Measurements from ENCODE around the gene NCKAP5.

DNA sequence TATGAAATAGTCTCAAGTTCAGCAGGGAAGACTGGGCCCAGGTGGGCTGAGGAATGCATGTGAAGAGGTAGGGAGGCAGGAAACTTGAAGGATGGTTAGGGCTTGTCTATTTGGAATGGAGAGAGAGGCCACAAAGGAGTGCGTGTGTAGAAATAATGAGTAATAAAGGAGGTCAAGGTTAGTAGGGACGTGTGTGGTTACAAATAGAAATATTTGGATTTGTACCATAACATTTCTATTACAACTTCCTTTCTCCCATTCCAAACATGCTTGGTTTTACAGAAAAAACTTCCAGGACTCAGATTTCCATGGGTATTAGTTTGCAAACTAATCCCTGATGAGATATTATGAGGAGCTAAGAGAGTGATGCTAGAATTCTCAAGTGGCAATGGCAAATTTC is 280.6 kb downstream of the NCKAP5 start:
- no peak for TF ChIP-seq POLR2AphosphoS5 (IDR thresholded peaks at IDR 0.05; ENCODE audit: low read depth, low read length)
- TF ChIP-seq TAF1 (IDR thresholded peaks at IDR 0.05; ENCODE audit: borderline replicate concordance, insufficient read depth, low read length) = no peak
- TF ChIP-seq, protein P1, sequence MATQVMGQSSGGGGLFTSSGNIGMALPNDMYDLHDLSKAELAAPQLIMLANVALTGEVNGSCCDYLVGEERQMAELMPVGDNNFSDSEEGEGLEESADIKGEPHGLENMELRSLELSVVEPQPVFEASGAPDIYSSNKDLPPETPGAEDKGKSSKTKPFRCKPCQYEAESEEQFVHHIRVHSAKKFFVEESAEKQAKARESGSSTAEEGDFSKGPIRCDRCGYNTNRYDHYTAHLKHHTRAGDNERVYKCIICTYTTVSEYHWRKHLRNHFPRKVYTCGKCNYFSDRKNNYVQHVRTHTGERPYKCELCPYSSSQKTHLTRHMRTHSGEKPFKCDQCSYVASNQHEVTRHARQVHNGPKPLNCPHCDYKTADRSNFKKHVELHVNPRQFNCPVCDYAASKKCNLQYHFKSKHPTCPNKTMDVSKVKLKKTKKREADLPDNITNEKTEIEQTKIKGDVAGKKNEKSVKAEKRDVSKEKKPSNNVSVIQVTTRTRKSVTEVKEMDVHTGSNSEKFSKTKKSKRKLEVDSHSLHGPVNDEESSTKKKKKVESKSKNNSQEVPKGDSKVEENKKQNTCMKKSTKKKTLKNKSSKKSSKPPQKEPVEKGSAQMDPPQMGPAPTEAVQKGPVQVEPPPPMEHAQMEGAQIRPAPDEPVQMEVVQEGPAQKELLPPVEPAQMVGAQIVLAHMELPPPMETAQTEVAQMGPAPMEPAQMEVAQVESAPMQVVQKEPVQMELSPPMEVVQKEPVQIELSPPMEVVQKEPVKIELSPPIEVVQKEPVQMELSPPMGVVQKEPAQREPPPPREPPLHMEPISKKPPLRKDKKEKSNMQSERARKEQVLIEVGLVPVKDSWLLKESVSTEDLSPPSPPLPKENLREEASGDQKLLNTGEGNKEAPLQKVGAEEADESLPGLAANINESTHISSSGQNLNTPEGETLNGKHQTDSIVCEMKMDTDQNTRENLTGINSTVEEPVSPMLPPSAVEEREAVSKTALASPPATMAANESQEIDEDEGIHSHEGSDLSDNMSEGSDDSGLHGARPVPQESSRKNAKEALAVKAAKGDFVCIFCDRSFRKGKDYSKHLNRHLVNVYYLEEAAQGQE (IDR thresholded peaks at IDR 0.05; ENCODE audit: insufficient read depth in 1 of 2, low read depth in 2 of 2, low read length in 2 of 2) = no peak
- TF ChIP-seq SIN3A (IDR thresholded peaks at IDR 0.05; ENCODE audit: borderline replicate concordance, insufficient read depth, low read length) = no peak
- no peak for TF ChIP-seq FOXP2 (optimal IDR thresholded peaks at IDR 0.05; ENCODE audit: borderline replicate concordance, extremely low read depth, extremely low read length, insufficient read depth)

Measured in PFSK-1 (cell line).